ENCODE measurements around the gene RASSF1. TPM values are rescaled to one million over a fixed set of nuclear protein-coding genes. Genes with fewer than 3 reads are reported as not detected.

The RASSF1 gene
- total and polyA plus RNA-seq, 2 of the 4 experiments (the other 2 are of a cell fraction), result 17.4 to 53.4 TPM

DNA sequence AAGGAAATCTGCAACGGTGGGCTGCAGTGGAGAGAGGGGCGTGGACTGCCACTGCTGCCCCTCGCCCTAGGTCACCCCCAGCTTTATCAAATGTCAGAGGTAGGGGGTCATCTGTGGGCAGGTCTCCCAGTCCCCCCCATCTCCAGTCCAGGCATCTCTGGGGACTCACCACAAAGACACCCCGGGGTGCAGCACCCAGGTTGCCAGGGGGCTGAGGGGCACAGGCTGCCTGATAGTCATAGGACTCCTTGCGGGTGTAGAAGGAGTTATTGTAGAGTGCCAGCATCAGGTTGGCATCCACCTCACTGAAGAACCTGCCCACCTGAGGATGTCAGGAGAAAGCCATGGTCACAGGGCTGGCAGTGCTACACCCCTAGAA is 25.2 kb upstream of the RASSF1 start:
- Histone ChIP-seq H2AFZ (replicated peaks; ENCODE audit: low read length, poor library complexity) (peak overlapping the region; percentile 92), H3K4me2 (ENCODE audit: low read depth, low read length) (no peak overlapping the region), H4K8ac (ENCODE audit: low read depth in 2 of 2, low read length in 2 of 2) (no peak overlapping the region), H2BK20ac (ENCODE audit: low read depth, low read length) (no peak overlapping the region), H2BK15ac (ENCODE audit: low read depth, low read length) (no peak overlapping the region), H3K79me1 (ENCODE audit: low read depth in 1 of 2, low read length in 2 of 2) (no peaks in the 10 kb centered on the region), H4K91ac (ENCODE audit: insufficient read depth, low read depth, low read length) (no peak overlapping the region), H2AK9ac (replicated peaks; ENCODE audit: low read depth, low read length, poor library complexity) (no peak overlapping the region), H3K9me1 (ENCODE audit: insufficient read depth, low read length) (0 out of 2 replicates have a peak, but pooled peaks cover 6% of the 10 kb centered on the region), H3K18ac (ENCODE audit: low read depth, low read length) (no peak overlapping the region), H3K9me3 (ENCODE audit: control insufficient read depth, insufficient read depth, low read length) (no peaks in the 10 kb centered on the region), H2BK5ac (ENCODE audit: low read depth, low read length, poor library complexity, severe bottlenecking) (no peak overlapping the region), H3K27ac (ENCODE audit: insufficient read depth, low read length) (no peak overlapping the region), H3K4me3 (ENCODE audit: insufficient read depth, low read depth, low read length) (no peak overlapping the region), H3K27me3 (ENCODE audit: control insufficient read depth, insufficient read depth, low read length) (peaks cover 38% of the 10 kb centered on the region), H4K5ac (ENCODE audit: low read depth, low read length) (no peak overlapping the region), H3K36me3 (ENCODE audit: control insufficient read depth, insufficient read depth, low read length) (no peaks in the 10 kb centered on the region), H3K56ac (ENCODE audit: extremely low read depth, insufficient read depth, low read length) (no peak overlapping the region), H2AK5ac (ENCODE audit: low read depth, low read length) (no peak overlapping the region), H3K23ac (ENCODE audit: low read depth, low read length) (no peak overlapping the region), H4K20me1 (ENCODE audit: insufficient read depth, low read length) (no peaks in the 10 kb centered on the region), H2BK120ac (ENCODE audit: low read depth, low read length) (no peak overlapping the region), H3K4ac (ENCODE audit: low read depth, low read length) (no peak overlapping the region), H3K4me1 (ENCODE audit: control insufficient read depth, insufficient read depth, low read length) (peaks cover 3% of the 10 kb centered on the region; the same call in 1 of the 2 replicates), H3K14ac (replicated peaks; ENCODE audit: low read depth, low read length) (no peak overlapping the region), H3K9ac (ENCODE audit: low read depth, low read length) (no peak overlapping the region)
- dilution Hi-C loops (cut with HindIII; ENCODE audit: low sequenced_read_pairs, unreplicated experiment), result no loop called here
- in situ Hi-C loops (cut with MboI; ENCODE audit: low sequenced_read_pairs), result no loop called here
- no CpG with 5 or more reads among the region's 5 CpGs for WGBS, 2 experiments (ENCODE audit: extremely low coverage in 2 of 2, insufficient read length in 1 of 2)
- no TSS peak for BruUV-seq (replicated peaks)
- ATAC-seq (ENCODE audit: low read depth) (no peak), DNase-seq (no peak)
- CTCF ChIA-PET, result no interaction called here
- POLR2A ChIA-PET (ENCODE audit: unreplicated experiment), result no interaction called here
- TF ChIP-seq POLR2A (IDR thresholded peaks at IDR 0.05; ENCODE audit: low read depth, low read length), result no peak
- TF ChIP-seq, protein P1, sequence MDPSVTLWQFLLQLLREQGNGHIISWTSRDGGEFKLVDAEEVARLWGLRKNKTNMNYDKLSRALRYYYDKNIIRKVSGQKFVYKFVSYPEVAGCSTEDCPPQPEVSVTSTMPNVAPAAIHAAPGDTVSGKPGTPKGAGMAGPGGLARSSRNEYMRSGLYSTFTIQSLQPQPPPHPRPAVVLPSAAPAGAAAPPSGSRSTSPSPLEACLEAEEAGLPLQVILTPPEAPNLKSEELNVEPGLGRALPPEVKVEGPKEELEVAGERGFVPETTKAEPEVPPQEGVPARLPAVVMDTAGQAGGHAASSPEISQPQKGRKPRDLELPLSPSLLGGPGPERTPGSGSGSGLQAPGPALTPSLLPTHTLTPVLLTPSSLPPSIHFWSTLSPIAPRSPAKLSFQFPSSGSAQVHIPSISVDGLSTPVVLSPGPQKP (IDR thresholded peaks at IDR 0.05; ENCODE audit: borderline replicate concordance, low read depth, low read length), result no peak
- no peak for TF ChIP-seq BHLHE40 (IDR thresholded peaks at IDR 0.05; ENCODE audit: low read depth, low read length)
- TF ChIP-seq CHD1 (IDR thresholded peaks at IDR 0.05; ENCODE audit: low read depth, low read length), result no peak
- TF ChIP-seq, protein P2, sequence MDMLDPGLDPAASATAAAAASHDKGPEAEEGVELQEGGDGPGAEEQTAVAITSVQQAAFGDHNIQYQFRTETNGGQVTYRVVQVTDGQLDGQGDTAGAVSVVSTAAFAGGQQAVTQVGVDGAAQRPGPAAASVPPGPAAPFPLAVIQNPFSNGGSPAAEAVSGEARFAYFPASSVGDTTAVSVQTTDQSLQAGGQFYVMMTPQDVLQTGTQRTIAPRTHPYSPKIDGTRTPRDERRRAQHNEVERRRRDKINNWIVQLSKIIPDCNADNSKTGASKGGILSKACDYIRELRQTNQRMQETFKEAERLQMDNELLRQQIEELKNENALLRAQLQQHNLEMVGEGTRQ (IDR thresholded peaks at IDR 0.05; ENCODE audit: low read depth, low read length), result no peak
- no peak for TF ChIP-seq MAZ (IDR thresholded peaks at IDR 0.05; ENCODE audit: borderline replicate concordance, low read depth, low read length)
- no peak for TF ChIP-seq MAFK (IDR thresholded peaks at IDR 0.05; ENCODE audit: low read depth, low read length)
- no peak for TF ChIP-seq NFE2L2 (IDR thresholded peaks at IDR 0.05; ENCODE audit: low read depth, low read length)
- TF ChIP-seq MXI1 (IDR thresholded peaks at IDR 0.05; ENCODE audit: borderline replicate concordance, low read depth, low read length), result no peak
- TF ChIP-seq CEBPB (IDR thresholded peaks at IDR 0.05; ENCODE audit: low read depth, low read length), result no peak
- TF ChIP-seq SMC3 (IDR thresholded peaks at IDR 0.05; ENCODE audit: low read depth, low read length), result no peak
- no peak for TF ChIP-seq RAD21 (IDR thresholded peaks at IDR 0.05; ENCODE audit: low read length)
- TF ChIP-seq, protein P3, sequence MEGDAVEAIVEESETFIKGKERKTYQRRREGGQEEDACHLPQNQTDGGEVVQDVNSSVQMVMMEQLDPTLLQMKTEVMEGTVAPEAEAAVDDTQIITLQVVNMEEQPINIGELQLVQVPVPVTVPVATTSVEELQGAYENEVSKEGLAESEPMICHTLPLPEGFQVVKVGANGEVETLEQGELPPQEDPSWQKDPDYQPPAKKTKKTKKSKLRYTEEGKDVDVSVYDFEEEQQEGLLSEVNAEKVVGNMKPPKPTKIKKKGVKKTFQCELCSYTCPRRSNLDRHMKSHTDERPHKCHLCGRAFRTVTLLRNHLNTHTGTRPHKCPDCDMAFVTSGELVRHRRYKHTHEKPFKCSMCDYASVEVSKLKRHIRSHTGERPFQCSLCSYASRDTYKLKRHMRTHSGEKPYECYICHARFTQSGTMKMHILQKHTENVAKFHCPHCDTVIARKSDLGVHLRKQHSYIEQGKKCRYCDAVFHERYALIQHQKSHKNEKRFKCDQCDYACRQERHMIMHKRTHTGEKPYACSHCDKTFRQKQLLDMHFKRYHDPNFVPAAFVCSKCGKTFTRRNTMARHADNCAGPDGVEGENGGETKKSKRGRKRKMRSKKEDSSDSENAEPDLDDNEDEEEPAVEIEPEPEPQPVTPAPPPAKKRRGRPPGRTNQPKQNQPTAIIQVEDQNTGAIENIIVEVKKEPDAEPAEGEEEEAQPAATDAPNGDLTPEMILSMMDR (conservative IDR thresholded peaks at IDR 0.05; ENCODE audit: low read depth, low read length), result no peak
- no peak for TF ChIP-seq RCOR1 (IDR thresholded peaks at IDR 0.05; ENCODE audit: insufficient replicate concordance, low read length)
- no peak for TF ChIP-seq FOS (IDR thresholded peaks at IDR 0.05; ENCODE audit: low read depth, low read length)
- TF ChIP-seq RFX5 (IDR thresholded peaks at IDR 0.05; ENCODE audit: low read depth, low read length), result no peak
- intact Hi-C loops (cut with micrococcal nuclease), result no loop called here

Data from IMR-90 (cell line).